Neutrophil (primary cell): ENCODE measurements around the gene CTBP2.

Experiments used
- H3K27ac ChIP-seq: fragments of 200-600 bp; sonication (generic); 2 replicates; pipeline ENCODE4 v1.5.1; 2016; ENCODE audit warnings: mild to moderate bottlenecking, moderate library complexity
- H3K27me3 ChIP-seq: fragments of 200-600 bp; sonication (generic); 2 replicates; pipeline ENCODE4 v1.6.0; 2016; ENCODE audit warnings: mild to moderate bottlenecking
- H3K36me3 ChIP-seq: fragments of 200-600 bp; sonication (generic); 2 replicates; pipeline ENCODE4 v1.5.1; 2017
- H3K4me1 ChIP-seq, 2 experiments: fragments of 200-600 bp in 1 of 2; sonication (generic) in 1 of 2; 1 replicate in 1 of 2; 2 replicates in 1 of 2; pipeline versions ENCODE4 v1.5.1 to v1.6.1; 2013 to 2016; ENCODE audit warnings: low read depth in 1 of 2, low read length in 1 of 2, mild to moderate bottlenecking in 1 of 2, moderate library complexity in 1 of 2; ENCODE audit not compliant: control insufficient read depth in 1 of 2, insufficient read depth in 1 of 2
- H3K4me3 ChIP-seq, 2 experiments: fragments of 200-600 bp in 1 of 2; sonication (generic) in 1 of 2; 1 replicate in 1 of 2; 2 replicates in 1 of 2; pipeline ENCODE4 v1.5.1; 2013 to 2016; ENCODE audit warnings: low read depth in 1 of 2, low read length in 1 of 2, mild to moderate bottlenecking in 1 of 2, moderate library complexity in 1 of 2
- H3K9me3 ChIP-seq: fragments of 200-600 bp; sonication (generic); 2 replicates; pipeline ENCODE4 v1.5.1; 2016
- CTCF ChIP-seq: fragments of 200-600 bp; sonication (generic); IDR thresholded peaks from 2 replicates; pipeline ENCODE4 v1.5.1; 2016; ENCODE audit warnings: antibody characterized with exemption

CTBP2 gene

GRCh38 chr10:125094806-125095205 is 65.6 kb downstream of the CTBP2 start:
- TF ChIP-seq CTCF: no peak
- Histone ChIP-seq H3K27ac (no peak overlapping the region), H3K36me3 (peaks cover 5% of the 10 kb centered on the region), H3K9me3 (no peaks in the 10 kb centered on the region), H3K4me1 (peaks cover 0 to 4% of the 10 kb centered on the region in 2 experiments), H3K4me3 (no peak overlapping the region), H3K27me3 (no peaks in the 10 kb centered on the region)

GRCh38 chr10:125093974-125094705 is 66.2 kb downstream of the CTBP2 start:
- Histone ChIP-seq H3K4me1 (peaks cover 0 to 4% of the 10 kb centered on the region in 2 experiments), H3K36me3 (peaks cover 5% of the 10 kb centered on the region), H3K27me3 (no peaks in the 10 kb centered on the region), H3K4me3 (no peak overlapping the region), H3K27ac (no peak overlapping the region), H3K9me3 (no peaks in the 10 kb centered on the region)
- no peak for TF ChIP-seq CTCF

- H3K27ac ChIP-seq: no peak overlapping the region
- H3K9me3 ChIP-seq: no peaks in the 10 kb centered on the region
- peaks cover 0 to 4% of the 10 kb centered on the region in 2 experiments for H3K4me1 ChIP-seq
- H3K36me3 ChIP-seq: peaks cover 6% of the 10 kb centered on the region
- H3K4me3 ChIP-seq: no peak overlapping the region
- no peak for TF ChIP-seq CTCF
- no peaks in the 10 kb centered on the region for H3K27me3 ChIP-seq
Observed at GRCh38 chr10:125093199-125093973, 67.0 kb downstream of the CTBP2 start.

- no peak overlapping the region for H3K4me3 ChIP-seq
- peaks cover 13% of the 10 kb centered on the region for H3K36me3 ChIP-seq
- no peak overlapping the region for H3K27ac ChIP-seq
- no peaks in the 10 kb centered on the region for H3K9me3 ChIP-seq
- TF ChIP-seq CTCF: no peak
- no peaks in the 10 kb centered on the region for H3K27me3 ChIP-seq
- H3K4me1 ChIP-seq: peaks cover 0 to 4% of the 10 kb centered on the region in 2 experiments
Observed at GRCh38 chr10:125092564-125093031, 67.8 kb downstream of the CTBP2 start.

- H3K9me3 ChIP-seq: no peaks in the 10 kb centered on the region
- TF ChIP-seq CTCF: no peak
- H3K27ac ChIP-seq: no peak overlapping the region
- H3K36me3 ChIP-seq: peaks cover 20% of the 10 kb centered on the region
- no peaks in the 10 kb centered on the region for H3K27me3 ChIP-seq
- no peak overlapping the region for H3K4me3 ChIP-seq
- peaks cover 0 to 4% of the 10 kb centered on the region in 2 experiments for H3K4me1 ChIP-seq
Observed at GRCh38 chr10:125091891-125092290, 68.5 kb downstream of the CTBP2 start.
